Colonic mucosa (tissue), 4 donors: Measurements from ENCODE around the gene C19orf73. TPM values are rescaled to one million over a fixed set of nuclear protein-coding genes. Genes with fewer than 3 reads are reported as not detected.

Experiments
- DNase-seq: peaks from one replicate; pipeline ENCODE4 v3.0.0-alpha.2; 2020
- H3K27ac ChIP-seq: fragments of 200-600 bp; one replicate; pipeline ENCODE4 v1.8.0; 2021
- H3K27me3 ChIP-seq: fragments of 200-600 bp; one replicate; pipeline ENCODE4 v1.8.0; 2021
- H3K36me3 ChIP-seq: fragments of 200-600 bp; one replicate; pipeline ENCODE4 v1.8.0; 2021
- H3K4me1 ChIP-seq: fragments of 200-600 bp; one replicate; pipeline ENCODE4 v1.8.0; 2021; ENCODE audit warnings: mild to moderate bottlenecking
- H3K4me3 ChIP-seq: fragments of 200-600 bp; one replicate; pipeline ENCODE4 v1.8.0; 2021
- H3K9ac ChIP-seq, 2 donors: one replicate each; pipeline ENCODE4 v1.7.0; 2013; ENCODE audit warnings: control low read depth in 2 of 2, low read depth in 2 of 2, low read length in 2 of 2
- H3K9me3 ChIP-seq: fragments of 200-600 bp; one replicate; pipeline ENCODE4 v1.8.0; 2021
- intact Hi-C: fragments of 100-400 bp; cut with DNase I; formaldehyde crosslinking; loops from one replicate; pipeline ENCODE4 v1.14.1; 2022
- total RNA-seq, 2 donors: library from RNA; stranded (reverse); fragmentation: NEBNext Ultra II Directional in 1 of 2; extraction: Animal tissue kit (Norgen Biotek cat#: 25700) in 1 of 2; gene quantifications; one replicate each; pipeline ENCODE4 v1.2.1, GENCODE V29; 2021
- TF ChIP-seq, protein P1 (sequence below): fragments of 200-600 bp; IDR thresholded peaks from one replicate; pipeline ENCODE4 v1.8.0; 2022; ENCODE audit warnings: antibody characterized with exemption, mild to moderate bottlenecking
- donor health status: healthy.
- donor health status: DM: no; HTN: no; CAD: no.
- donor health status: DM: no; HTN: no; CAD: no.

The C19orf73 gene
- total RNA-seq, 2 donors from 2014 or later = 3.5 to 4.8 TPM

DNA sequence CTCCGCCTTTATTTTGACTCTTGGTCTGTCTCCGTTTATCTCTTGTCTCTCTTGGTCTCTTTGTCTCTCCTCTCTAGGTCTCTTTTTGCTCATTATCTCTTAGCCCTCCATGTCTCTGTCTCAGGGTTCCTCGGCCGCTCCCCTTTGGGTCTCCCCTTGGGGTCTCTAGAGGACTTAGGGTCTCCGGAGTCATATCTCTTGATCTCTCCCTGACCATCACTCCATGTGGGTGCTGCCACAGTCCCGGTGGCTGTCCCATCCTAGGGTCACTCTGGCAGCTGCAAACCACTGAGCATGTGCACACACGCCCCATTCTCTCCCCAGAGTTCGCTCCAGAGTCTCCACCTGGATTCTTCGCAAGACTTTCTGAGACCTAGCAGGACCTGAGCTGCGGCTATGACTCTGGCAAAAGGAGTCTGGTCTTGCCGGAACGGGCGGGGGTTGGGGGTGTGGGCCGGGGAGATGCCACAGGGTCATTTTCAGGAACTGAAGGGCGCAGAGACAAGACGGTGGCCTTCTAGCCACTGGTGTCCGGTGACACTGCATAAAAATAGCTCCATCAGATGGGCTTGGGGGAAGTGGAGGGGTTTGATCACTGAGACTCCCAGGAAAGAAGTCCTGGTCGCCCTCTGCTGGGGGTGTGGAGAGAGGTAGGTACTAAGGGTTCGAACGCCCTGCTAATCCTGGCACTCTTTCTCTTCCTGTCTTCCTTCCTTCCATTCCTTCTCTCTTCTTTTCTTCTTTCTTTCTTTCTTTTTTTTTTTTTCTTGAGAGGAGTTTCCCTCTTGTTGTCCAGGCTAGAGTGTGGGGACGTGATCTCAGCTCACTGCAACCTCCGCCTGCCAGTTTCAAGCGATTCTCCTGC, 45.2 kb downstream of the C19orf73 start:
- H3K4me1 ChIP-seq = no peaks in the 10 kb centered on the region
- H3K9me3 ChIP-seq = no peaks in the 10 kb centered on the region
- no peak overlapping the region for H3K9ac ChIP-seq
- no peak overlapping the region for H3K27ac ChIP-seq
- intact Hi-C loops = no loop called here
- H3K27me3 ChIP-seq = peaks cover 37% of the 10 kb centered on the region
- TF ChIP-seq, protein P1, sequence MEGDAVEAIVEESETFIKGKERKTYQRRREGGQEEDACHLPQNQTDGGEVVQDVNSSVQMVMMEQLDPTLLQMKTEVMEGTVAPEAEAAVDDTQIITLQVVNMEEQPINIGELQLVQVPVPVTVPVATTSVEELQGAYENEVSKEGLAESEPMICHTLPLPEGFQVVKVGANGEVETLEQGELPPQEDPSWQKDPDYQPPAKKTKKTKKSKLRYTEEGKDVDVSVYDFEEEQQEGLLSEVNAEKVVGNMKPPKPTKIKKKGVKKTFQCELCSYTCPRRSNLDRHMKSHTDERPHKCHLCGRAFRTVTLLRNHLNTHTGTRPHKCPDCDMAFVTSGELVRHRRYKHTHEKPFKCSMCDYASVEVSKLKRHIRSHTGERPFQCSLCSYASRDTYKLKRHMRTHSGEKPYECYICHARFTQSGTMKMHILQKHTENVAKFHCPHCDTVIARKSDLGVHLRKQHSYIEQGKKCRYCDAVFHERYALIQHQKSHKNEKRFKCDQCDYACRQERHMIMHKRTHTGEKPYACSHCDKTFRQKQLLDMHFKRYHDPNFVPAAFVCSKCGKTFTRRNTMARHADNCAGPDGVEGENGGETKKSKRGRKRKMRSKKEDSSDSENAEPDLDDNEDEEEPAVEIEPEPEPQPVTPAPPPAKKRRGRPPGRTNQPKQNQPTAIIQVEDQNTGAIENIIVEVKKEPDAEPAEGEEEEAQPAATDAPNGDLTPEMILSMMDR = no peak
- no peaks in the 10 kb centered on the region for H3K36me3 ChIP-seq
- no peak overlapping the region for H3K4me3 ChIP-seq
- DNase-seq = no peak

DNA sequence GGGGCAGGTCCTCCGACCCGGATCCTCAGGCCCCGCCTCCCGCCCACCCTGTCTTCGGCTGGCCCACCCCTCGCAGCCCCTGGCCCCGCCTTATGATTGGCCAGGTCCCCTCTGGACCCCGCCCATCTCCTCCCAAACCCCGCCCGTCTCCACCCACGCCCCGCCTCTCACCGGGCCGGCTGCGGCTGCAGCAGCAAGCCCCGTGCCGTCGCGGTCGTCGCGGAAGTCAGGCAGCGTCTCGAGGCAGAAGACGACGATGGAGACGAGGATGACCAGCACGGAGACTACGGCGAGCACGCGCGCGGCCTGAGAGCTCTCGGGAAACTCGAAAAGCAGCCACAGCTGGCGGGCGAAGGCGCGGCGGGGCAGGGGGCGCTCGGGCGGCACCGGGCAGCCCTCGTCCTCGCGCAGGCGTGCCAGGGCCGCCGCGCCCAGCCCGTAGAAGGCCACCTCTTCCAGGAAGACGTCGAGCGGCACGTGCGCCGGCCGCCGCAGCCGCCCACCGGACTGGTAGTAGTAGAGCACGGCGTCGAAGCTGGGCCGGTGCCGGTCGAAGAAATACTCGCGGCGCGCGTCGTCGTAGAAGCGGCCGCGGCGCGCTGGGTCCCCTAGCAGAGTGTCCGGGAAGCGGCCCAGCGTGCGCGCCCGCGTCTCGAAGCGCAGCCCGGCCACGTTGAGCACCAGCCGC, 46.9 kb downstream of the C19orf73 start:
- TF ChIP-seq, protein P1 = no peak
- no peak for DNase-seq
- intact Hi-C loops = no loop called here
- no peak overlapping the region for H3K9ac ChIP-seq
- no peak overlapping the region for H3K27ac ChIP-seq
- no peaks in the 10 kb centered on the region for H3K4me1 ChIP-seq
- H3K4me3 ChIP-seq = no peak overlapping the region
- no peaks in the 10 kb centered on the region for H3K9me3 ChIP-seq
- H3K27me3 ChIP-seq = peaks cover 43% of the 10 kb centered on the region
- no peaks in the 10 kb centered on the region for H3K36me3 ChIP-seq

DNA sequence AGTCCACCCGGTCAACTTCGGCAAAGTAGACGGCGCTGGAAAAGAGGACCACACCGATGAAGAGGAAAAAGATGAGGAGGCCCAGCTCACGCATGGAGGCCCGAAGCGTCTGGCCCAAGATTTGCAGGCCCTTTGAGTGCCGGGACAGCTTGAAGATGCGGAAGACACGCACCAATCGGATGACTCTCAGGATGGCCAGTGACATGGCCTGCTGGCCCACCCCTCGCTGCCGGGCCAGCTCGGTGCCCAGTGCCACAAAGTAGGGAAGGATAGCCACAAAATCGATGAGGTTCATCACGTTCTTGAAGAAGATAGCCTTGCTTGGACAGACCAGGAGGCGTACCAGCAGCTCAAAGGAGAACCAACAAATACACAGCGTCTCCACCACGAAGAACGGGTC, 48.5 kb downstream of the C19orf73 start:
- Histone ChIP-seq H3K9me3 (no peaks in the 10 kb centered on the region), H3K27me3 (peaks cover 43% of the 10 kb centered on the region), H3K27ac (no peak overlapping the region), H3K4me1 (no peaks in the 10 kb centered on the region), H3K4me3 (no peak overlapping the region), H3K36me3 (no peaks in the 10 kb centered on the region), H3K9ac (no peak overlapping the region)
- no peak for DNase-seq
- intact Hi-C loops = no loop called here
- TF ChIP-seq, protein P1 = no peak

DNA sequence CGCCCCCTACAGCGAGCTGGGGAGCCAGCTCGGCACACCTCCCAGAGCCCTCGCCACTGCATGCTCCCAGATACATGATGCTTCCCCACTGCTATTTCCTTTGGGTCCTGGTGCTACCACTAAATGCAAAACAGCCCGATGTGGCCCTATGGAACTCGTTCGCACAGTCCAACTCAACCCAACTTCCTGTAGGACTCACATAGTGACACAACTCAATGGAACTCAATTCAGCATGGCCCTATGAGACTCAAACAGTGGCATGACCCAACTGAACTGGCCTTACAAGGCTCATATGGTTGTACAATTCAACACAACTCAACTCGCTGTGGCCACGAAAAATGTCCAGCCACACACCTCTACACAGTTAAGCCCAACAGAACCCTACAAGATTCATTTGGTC, 49.9 kb downstream of the C19orf73 start:
- Histone ChIP-seq H3K27ac (no peak overlapping the region), H3K4me3 (no peak overlapping the region), H3K9me3 (no peaks in the 10 kb centered on the region), H3K9ac (no peak overlapping the region), H3K4me1 (no peaks in the 10 kb centered on the region), H3K27me3 (peaks cover 45% of the 10 kb centered on the region), H3K36me3 (no peaks in the 10 kb centered on the region)
- TF ChIP-seq, protein P1 = no peak
- no peak for DNase-seq
- intact Hi-C loops = no loop called here

Other genes starting within 250 kb of the C19orf73 start
- 10 to 100 TPM; 23.9 to 33.3 TPM for gene PPP1R15A, start 246.7 kb downstream of the C19orf73 start, total RNA-seq
- not detected for gene TULP2, start 220.4 kb downstream of the C19orf73 start, total RNA-seq
- gene NUCB1, start 218.8 kb downstream of the C19orf73 start, total RNA-seq = 100 to 1,000 TPM; 180 to 184 TPM
- 1 to 10 TPM in 1 of 2 donors, not detected in 1; 1.5 TPM for gene DHDH, start 185.4 kb downstream of the C19orf73 start, total RNA-seq
- 100 to 1,000 TPM; 144 to 223 TPM for gene BAX, start 164.3 kb downstream of the C19orf73 start, total RNA-seq
- 1,000 to 10,000 TPM; 1,463 to 1,600 TPM for gene FTL, start 153.8 kb downstream of the C19orf73 start, total RNA-seq
- 10 to 100 TPM; 48.8 to 54.7 TPM for gene GYS1, start 125.8 kb downstream of the C19orf73 start, total RNA-seq
- 100 to 1,000 TPM in 1 of 2 donors, 10 to 100 TPM in 1; 54.1 to 151 TPM for gene RUVBL2, start 125.3 kb downstream of the C19orf73 start, total RNA-seq
- gene LHB, start 102.1 kb downstream of the C19orf73 start, total RNA-seq = not detected
- not detected for gene CGB3, start 94.8 kb downstream of the C19orf73 start, total RNA-seq
- gene CGB2, start 87.3 kb downstream of the C19orf73 start, total RNA-seq = not detected
- gene CGB1, start 82.2 kb downstream of the C19orf73 start, total RNA-seq = not detected
- not detected for gene CGB5, start 75.3 kb downstream of the C19orf73 start, total RNA-seq
- not detected for gene CGB8, start 70.0 kb downstream of the C19orf73 start, total RNA-seq
- not detected for gene CGB7, start 61.4 kb downstream of the C19orf73 start, total RNA-seq
- gene NTF4, start 54.3 kb downstream of the C19orf73 start, total RNA-seq = not detected
- not detected for gene KCNA7, start 46.4 kb downstream of the C19orf73 start, total RNA-seq
- 100 to 1,000 TPM; 124 to 204 TPM for gene SNRNP70, start 33.7 kb downstream of the C19orf73 start, total RNA-seq
- gene LIN7B, start 4.8 kb downstream of the C19orf73 start, total RNA-seq = 10 to 100 TPM; 11.8 to 14.6 TPM
- 10 to 100 TPM; 27.5 to 36.3 TPM for gene PPFIA3, start 401 bp upstream of the C19orf73 start, total RNA-seq
- gene HRC, start 36.3 kb upstream of the C19orf73 start, total RNA-seq = 1 to 10 TPM in 1 of 2 donors, under 1 TPM in 1; 0.53 to 1.8 TPM
- 100 to 1,000 TPM; 175 to 307 TPM for gene TRPM4, start 38.6 kb upstream of the C19orf73 start, total RNA-seq
- under 1 TPM; 0.17 to 0.82 TPM for gene SLC6A16, start 206.0 kb upstream of the C19orf73 start, total RNA-seq
- gene CD37, start 216.3 kb upstream of the C19orf73 start, total RNA-seq = 1 to 10 TPM; 7.4 to 8.6 TPM
- 10 to 100 TPM; 17.0 to 17.7 TPM for gene TEAD2, start 243.3 kb upstream of the C19orf73 start, total RNA-seq
- gene DKKL1, start 244.7 kb upstream of the C19orf73 start, total RNA-seq = not detected